ENCODE results near the gene TANGO2. TPM values are rescaled to one million over a fixed set of nuclear protein-coding genes. Genes with fewer than 3 reads are reported as not detected.

Gene TANGO2
- total RNA-seq, 1 experiment from 2014 or later = 17.0 TPM

DNA sequence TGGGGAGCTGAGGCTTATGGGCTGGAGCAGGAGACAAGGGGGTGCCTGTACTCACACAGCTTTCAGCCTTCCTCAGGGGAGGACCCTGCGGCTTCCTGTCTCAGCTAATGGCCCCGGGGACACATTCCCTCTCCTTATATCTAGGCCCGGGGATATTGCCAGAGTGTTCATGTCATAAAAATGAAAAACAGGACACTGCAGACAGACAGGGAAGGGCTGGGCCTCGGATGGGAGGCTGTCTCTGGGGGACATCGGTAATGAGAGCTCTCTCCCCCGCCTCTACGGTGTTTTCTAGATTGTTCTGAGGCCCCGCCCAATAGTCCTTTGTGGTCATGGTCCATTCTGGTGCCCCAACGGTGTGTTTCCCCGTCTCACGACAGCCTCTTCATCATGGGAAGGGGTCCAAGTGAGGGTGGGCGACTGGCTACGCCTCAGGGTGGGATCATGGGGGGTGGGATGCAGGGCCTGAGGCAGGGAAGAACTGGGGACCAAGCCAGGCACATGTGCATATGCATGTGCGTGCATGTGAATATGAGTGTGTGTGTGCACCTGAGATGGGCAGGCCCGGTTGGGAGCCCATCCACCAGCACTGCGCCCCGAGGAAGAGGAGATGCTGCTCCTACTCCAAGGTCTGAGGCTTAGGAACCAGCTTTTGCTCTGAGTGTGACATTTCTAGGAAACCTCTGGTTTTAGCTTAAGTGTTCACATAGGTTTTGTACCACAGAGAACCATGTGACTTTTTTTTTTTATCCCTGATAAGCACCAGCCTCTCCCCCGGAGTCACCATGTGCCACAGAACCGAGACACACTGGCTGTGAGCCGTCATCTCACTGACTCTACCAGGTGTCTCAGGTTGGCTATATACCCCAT, 9.6 kb upstream of the TANGO2 start:
- Histone ChIP-seq H3K9me2 (ENCODE audit: insufficient read depth) (no peaks in the 10 kb centered on the region), H3K4me1 (ENCODE audit: control insufficient read depth in 1 of 2, insufficient read depth in 2 of 2, low read length in 2 of 2) (peaks cover 10 to 20% of the 10 kb centered on the region in 2 experiments; a peak in 3 of 4 replicates), H4K20me1 (ENCODE audit: insufficient read depth) (no peaks in the 10 kb centered on the region), H3K9me3 (ENCODE audit: control insufficient read depth in 1 of 2, insufficient read depth in 1 of 2, low read depth in 1 of 2, low read length in 2 of 2) (no peaks in the 10 kb centered on the region), H3K9ac (ENCODE audit: low read length) (no peak overlapping the region), H3K36me3 (ENCODE audit: control insufficient read depth in 1 of 2, insufficient read depth in 2 of 2, low read length in 2 of 2) (no peaks in the 10 kb centered on the region), H3K27ac (ENCODE audit: low read depth, low read length) (no peak overlapping the region), H3K27me3 (ENCODE audit: insufficient read depth, low read length) (no peaks in the 10 kb centered on the region), H3K79me2 (ENCODE audit: insufficient read depth, low read length) (no peaks in the 10 kb centered on the region), H3K4me3 (replicated peaks in 1 of 2; ENCODE audit: low read depth in 1 of 2, low read length in 2 of 2) (no peak overlapping the region), H3K4me2 (ENCODE audit: low read length) (no peak overlapping the region), H2AFZ (ENCODE audit: low read depth, low read length, poor library complexity, severe bottlenecking) (no peak overlapping the region)
- ChIA-PET RAD21 (ENCODE audit: low non-redundant PET in 1 of 2, low total read pairs in 2 of 2, uncharacterized antibody in 2 of 2, unreplicated experiment in 2 of 2) (no interaction called here), CTCF (no interaction called here), POLR2A (interaction anchor here (1.6 kb wide), 1 partner anchor 10 kb away, joined by 3 read pairs; the partner anchor contains the start of gene TANGO2)
- DNase-seq (ENCODE audit: low read depth, low spot score) (no peak), ATAC-seq (no peak)
- BruUV-seq (replicated peaks) = no TSS peak
- intact Hi-C loops (cut with micrococcal nuclease) = loop anchor here (5.0 kb wide), 1 partner anchor 39 kb away; no protein-coding TSS in a partner anchor
- no peak for TF ChIP-seq SP1 (IDR thresholded peaks at IDR 0.05; ENCODE audit: low read depth)
- TF ChIP-seq TCF7L2 (IDR thresholded peaks at IDR 0.05; ENCODE audit: borderline replicate concordance, extremely low read depth, insufficient read depth, insufficient read length) = no peak
- no peak for TF ChIP-seq SRF (IDR thresholded peaks at IDR 0.05; ENCODE audit: low read depth)
- TF ChIP-seq CBX3 (IDR thresholded peaks at IDR 0.05; ENCODE audit: low read depth) = no peak
- TF ChIP-seq SIN3A (IDR thresholded peaks at IDR 0.05; ENCODE audit: low read depth) = no peak
- TF ChIP-seq EGR1 (IDR thresholded peaks at IDR 0.05; ENCODE audit: low read depth) = no peak
- no peak for TF ChIP-seq RAD21 (IDR thresholded peaks at IDR 0.05; ENCODE audit: low read depth)
- TF ChIP-seq ELF1 (IDR thresholded peaks at IDR 0.05; ENCODE audit: borderline replicate concordance, low read depth) = no peak
- TF ChIP-seq ZFX (IDR thresholded peaks at IDR 0.05) = no peak
- no peak for TF ChIP-seq EZH2phosphoT487 (IDR thresholded peaks at IDR 0.05; ENCODE audit: borderline replicate concordance)
- TF ChIP-seq CEBPB (IDR thresholded peaks at IDR 0.05; ENCODE audit: low read depth) = no peak
- TF ChIP-seq, protein P1, sequence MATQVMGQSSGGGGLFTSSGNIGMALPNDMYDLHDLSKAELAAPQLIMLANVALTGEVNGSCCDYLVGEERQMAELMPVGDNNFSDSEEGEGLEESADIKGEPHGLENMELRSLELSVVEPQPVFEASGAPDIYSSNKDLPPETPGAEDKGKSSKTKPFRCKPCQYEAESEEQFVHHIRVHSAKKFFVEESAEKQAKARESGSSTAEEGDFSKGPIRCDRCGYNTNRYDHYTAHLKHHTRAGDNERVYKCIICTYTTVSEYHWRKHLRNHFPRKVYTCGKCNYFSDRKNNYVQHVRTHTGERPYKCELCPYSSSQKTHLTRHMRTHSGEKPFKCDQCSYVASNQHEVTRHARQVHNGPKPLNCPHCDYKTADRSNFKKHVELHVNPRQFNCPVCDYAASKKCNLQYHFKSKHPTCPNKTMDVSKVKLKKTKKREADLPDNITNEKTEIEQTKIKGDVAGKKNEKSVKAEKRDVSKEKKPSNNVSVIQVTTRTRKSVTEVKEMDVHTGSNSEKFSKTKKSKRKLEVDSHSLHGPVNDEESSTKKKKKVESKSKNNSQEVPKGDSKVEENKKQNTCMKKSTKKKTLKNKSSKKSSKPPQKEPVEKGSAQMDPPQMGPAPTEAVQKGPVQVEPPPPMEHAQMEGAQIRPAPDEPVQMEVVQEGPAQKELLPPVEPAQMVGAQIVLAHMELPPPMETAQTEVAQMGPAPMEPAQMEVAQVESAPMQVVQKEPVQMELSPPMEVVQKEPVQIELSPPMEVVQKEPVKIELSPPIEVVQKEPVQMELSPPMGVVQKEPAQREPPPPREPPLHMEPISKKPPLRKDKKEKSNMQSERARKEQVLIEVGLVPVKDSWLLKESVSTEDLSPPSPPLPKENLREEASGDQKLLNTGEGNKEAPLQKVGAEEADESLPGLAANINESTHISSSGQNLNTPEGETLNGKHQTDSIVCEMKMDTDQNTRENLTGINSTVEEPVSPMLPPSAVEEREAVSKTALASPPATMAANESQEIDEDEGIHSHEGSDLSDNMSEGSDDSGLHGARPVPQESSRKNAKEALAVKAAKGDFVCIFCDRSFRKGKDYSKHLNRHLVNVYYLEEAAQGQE (IDR thresholded peaks at IDR 0.05; ENCODE audit: low read depth) = no peak
- TF ChIP-seq POLR2AphosphoS5 (IDR thresholded peaks at IDR 0.05; ENCODE audit: low read depth, low read length) = no peak
- no peak for TF ChIP-seq JUND (IDR thresholded peaks at IDR 0.05)
- TF ChIP-seq, protein P2, sequence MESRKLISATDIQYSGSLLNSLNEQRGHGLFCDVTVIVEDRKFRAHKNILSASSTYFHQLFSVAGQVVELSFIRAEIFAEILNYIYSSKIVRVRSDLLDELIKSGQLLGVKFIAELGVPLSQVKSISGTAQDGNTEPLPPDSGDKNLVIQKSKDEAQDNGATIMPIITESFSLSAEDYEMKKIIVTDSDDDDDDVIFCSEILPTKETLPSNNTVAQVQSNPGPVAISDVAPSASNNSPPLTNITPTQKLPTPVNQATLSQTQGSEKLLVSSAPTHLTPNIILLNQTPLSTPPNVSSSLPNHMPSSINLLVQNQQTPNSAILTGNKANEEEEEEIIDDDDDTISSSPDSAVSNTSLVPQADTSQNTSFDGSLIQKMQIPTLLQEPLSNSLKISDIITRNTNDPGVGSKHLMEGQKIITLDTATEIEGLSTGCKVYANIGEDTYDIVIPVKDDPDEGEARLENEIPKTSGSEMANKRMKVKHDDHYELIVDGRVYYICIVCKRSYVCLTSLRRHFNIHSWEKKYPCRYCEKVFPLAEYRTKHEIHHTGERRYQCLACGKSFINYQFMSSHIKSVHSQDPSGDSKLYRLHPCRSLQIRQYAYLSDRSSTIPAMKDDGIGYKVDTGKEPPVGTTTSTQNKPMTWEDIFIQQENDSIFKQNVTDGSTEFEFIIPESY (IDR thresholded peaks at IDR 0.05; ENCODE audit: extremely low read depth, insufficient replicate concordance, low read length) = no peak
- TF ChIP-seq, protein P3, sequence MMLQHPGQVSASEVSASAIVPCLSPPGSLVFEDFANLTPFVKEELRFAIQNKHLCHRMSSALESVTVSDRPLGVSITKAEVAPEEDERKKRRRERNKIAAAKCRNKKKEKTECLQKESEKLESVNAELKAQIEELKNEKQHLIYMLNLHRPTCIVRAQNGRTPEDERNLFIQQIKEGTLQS (IDR thresholded peaks at IDR 0.05) = no peak
- no peak for TF ChIP-seq YY1 (IDR thresholded peaks at IDR 0.05; ENCODE audit: extremely low read depth, insufficient replicate concordance, low read depth, low read length)
- TF ChIP-seq ZNF274 (IDR thresholded peaks at IDR 0.05; ENCODE audit: low read depth, low read length) = no peak
- no peak for TF ChIP-seq EZH2 (IDR thresholded peaks at IDR 0.05)

Data from HCT116 (cell line).